AG10803 (cell line): ENCODE data around the gene NFYC.
A peak's percentile ranks its signal among the peaks of the same experiment; 100 is the strongest.

Experiments used
- DNase-seq: peaks from one replicate; pipeline ENCODE4 v3.0.0; 2010; ENCODE audit warnings: low read depth
- H3K4me3 ChIP-seq: 2 replicates; pipeline ENCODE4 v1.5.1; 2011; ENCODE audit warnings: mild to moderate bottlenecking, low read length, control low read depth
- TF ChIP-seq, protein P1 (sequence below): conservative IDR thresholded peaks from 2 replicates; pipeline ENCODE4 v1.5.1; 2011; ENCODE audit warnings: mild to moderate bottlenecking, low read length, control low read depth, inconsistent platforms

The NFYC gene

GRCh38 chr1:40773748-40774265 is 82.3 kb downstream of the NFYC start:
- no peak overlapping the region for H3K4me3 ChIP-seq
- no peak for DNase-seq
- TF ChIP-seq, protein P1, sequence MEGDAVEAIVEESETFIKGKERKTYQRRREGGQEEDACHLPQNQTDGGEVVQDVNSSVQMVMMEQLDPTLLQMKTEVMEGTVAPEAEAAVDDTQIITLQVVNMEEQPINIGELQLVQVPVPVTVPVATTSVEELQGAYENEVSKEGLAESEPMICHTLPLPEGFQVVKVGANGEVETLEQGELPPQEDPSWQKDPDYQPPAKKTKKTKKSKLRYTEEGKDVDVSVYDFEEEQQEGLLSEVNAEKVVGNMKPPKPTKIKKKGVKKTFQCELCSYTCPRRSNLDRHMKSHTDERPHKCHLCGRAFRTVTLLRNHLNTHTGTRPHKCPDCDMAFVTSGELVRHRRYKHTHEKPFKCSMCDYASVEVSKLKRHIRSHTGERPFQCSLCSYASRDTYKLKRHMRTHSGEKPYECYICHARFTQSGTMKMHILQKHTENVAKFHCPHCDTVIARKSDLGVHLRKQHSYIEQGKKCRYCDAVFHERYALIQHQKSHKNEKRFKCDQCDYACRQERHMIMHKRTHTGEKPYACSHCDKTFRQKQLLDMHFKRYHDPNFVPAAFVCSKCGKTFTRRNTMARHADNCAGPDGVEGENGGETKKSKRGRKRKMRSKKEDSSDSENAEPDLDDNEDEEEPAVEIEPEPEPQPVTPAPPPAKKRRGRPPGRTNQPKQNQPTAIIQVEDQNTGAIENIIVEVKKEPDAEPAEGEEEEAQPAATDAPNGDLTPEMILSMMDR = no peak

- H3K4me3 ChIP-seq = no peak overlapping the region
- TF ChIP-seq, protein P1 = peak; percentile 63
- DNase-seq = no peak
Measured at GRCh38 chr1:40774266-40774998, 82.9 kb downstream of the NFYC start.

DNA sequence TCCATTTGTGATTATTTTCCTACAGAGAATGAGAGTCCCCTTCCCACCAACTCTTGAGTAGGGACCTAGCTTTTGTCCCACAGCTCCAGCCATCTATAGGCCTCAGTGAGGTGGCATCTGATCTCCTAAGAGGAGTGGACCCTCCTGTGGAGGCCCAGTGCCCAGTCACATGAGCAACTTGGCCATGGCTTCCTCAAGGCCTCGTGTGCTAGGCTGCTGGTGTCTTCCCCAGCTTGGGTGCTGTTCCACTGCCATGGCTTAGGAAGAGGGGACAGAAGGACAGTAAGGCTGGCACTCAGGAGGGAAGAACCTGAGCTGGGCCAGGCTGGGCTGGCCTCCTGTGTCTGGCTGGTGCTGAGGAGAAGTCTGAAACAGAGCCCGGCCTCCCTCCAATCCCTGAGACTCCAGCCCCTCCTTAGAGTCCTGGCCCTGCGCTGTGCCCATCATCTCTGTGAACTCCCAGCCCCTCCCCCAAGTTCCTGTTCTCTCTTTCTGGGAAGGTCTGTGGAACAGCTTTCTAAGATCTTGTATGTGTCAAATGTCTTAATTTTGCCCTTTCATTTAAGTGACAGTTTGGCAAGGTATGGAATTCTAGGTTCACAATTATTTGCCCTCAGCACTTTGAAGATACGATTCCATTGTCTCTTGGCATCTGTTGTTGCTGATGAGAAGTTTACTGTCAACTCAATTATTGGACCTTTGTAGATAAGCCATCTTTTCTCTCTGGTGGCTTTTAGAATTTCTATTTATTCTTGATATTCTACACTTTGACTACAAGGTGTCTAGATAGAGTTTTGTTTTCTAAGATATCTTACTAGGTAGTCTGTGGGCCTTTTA is 85.0 kb downstream of the NFYC start:
- DNase-seq = no peak
- no peak overlapping the region for H3K4me3 ChIP-seq
- TF ChIP-seq, protein P1 = no peak

GRCh38 chr1:40777224-40777970 is 85.9 kb downstream of the NFYC start:
- DNase-seq = no peak
- H3K4me3 ChIP-seq = no peak overlapping the region
- TF ChIP-seq, protein P1 = no peak

DNA sequence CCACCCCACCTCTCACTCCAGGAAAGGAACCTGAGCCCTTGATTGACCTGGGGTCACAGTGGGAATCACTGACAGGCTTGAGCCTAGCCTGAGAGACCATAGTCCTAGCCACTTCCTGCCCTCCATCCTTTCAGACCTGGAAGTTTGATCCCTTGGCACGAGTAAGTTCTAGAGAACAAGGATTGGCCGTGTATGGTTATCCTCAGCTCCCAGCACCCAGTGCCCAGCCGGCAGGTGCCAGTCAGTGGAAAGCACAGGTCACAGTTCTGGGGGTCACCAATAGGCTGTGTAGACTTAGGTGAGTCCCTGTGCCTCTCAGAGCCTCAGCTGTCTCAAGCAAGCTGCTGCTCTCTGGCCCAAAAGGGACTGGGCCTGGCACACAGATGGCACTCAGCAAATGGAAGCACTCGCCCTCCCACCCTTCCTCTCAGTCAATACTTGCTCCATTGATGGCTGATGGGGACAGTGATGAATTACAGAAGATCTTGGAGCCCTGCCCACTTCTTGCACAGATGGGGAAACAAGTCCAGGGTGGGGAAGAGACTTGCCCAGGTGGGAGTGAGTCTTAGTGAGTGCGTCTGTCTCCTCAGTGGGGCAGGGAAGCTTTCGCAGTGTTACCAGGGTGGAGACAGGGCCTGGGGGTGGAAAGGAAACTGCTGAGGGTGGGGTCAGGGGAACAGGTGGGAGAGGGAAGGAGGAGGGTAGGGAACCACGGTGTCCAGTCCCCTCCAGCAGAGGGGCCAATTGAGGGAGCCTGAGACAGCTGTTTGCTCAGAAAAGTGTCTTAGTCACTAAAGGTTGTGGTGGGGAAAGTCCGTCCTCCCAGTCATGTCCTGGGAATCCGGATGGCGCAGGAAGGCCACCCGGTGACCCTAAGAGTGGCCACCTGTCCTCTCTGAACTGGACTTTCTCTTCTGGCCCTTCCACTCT is 89.4 kb downstream of the NFYC start:
- TF ChIP-seq, protein P1 = no peak
- DNase-seq = no peak
- H3K4me3 ChIP-seq = no peak overlapping the region

DNA sequence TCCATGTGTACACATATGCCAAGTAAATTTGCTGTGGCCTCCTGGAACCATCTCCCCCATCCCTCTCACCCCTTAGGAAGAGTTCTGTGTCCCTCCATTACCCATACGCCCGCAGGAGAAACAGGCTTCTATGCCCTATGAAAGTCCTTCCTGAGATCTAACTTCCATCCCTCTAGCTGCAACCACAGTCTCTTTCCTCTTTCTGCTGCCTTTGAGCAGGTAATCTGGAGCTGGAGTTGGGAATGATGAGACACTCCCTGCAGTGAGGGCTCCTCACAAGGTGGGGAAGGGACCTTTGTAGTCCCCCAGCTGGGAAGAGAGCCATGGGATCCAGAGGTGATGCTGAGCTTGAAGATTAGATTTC is 90.1 kb downstream of the NFYC start:
- TF ChIP-seq, protein P1 = no peak
- DNase-seq = no peak
- no peak overlapping the region for H3K4me3 ChIP-seq
